ENCODE data around the gene KLHL28.

The KLHL28 gene

GRCh38 chr14:44944107-44944506, 17.6 kb downstream of the KLHL28 start:
- Mint-ChIP-seq H3K36me3 (ENCODE audit: low read depth) (peaks cover 79% of the 10 kb centered on the region), H3K4me1 (no peaks in the 10 kb centered on the region), H3K9me3 (peaks cover 37% of the 10 kb centered on the region), H3K27ac (no peak overlapping the region), H3K27me3 (ENCODE audit: low read depth, poor library complexity) (no peaks in the 10 kb centered on the region), H3K4me3 (no peak overlapping the region)
- DNase-seq: no peak
- TF ChIP-seq, protein P1, sequence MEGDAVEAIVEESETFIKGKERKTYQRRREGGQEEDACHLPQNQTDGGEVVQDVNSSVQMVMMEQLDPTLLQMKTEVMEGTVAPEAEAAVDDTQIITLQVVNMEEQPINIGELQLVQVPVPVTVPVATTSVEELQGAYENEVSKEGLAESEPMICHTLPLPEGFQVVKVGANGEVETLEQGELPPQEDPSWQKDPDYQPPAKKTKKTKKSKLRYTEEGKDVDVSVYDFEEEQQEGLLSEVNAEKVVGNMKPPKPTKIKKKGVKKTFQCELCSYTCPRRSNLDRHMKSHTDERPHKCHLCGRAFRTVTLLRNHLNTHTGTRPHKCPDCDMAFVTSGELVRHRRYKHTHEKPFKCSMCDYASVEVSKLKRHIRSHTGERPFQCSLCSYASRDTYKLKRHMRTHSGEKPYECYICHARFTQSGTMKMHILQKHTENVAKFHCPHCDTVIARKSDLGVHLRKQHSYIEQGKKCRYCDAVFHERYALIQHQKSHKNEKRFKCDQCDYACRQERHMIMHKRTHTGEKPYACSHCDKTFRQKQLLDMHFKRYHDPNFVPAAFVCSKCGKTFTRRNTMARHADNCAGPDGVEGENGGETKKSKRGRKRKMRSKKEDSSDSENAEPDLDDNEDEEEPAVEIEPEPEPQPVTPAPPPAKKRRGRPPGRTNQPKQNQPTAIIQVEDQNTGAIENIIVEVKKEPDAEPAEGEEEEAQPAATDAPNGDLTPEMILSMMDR (IDR thresholded peaks at IDR 0.05): no peak

- H3K27me3 Mint-ChIP-seq (ENCODE audit: low read depth, poor library complexity): no peaks in the 10 kb centered on the region
- H3K27ac Mint-ChIP-seq: no peak overlapping the region
- H3K9me3 Mint-ChIP-seq: peaks cover 43% of the 10 kb centered on the region
- DNase-seq: no peak
- TF ChIP-seq, protein P1 (IDR thresholded peaks at IDR 0.05): no peak
- no peak overlapping the region for H3K4me3 Mint-ChIP-seq
- H3K4me1 Mint-ChIP-seq: no peaks in the 10 kb centered on the region
- peaks cover 81% of the 10 kb centered on the region for H3K36me3 Mint-ChIP-seq (ENCODE audit: low read depth)
These were observed 19.3 kb downstream of the KLHL28 start for GRCh38 chr14:44942436-44942835.

- no peak overlapping the region for H3K27ac Mint-ChIP-seq
- H3K27me3 Mint-ChIP-seq (ENCODE audit: low read depth, poor library complexity): no peaks in the 10 kb centered on the region
- TF ChIP-seq, protein P1 (IDR thresholded peaks at IDR 0.05): no peak
- DNase-seq: no peak
- H3K36me3 Mint-ChIP-seq (ENCODE audit: low read depth): peaks cover 79% of the 10 kb centered on the region
- peaks cover 37% of the 10 kb centered on the region for H3K9me3 Mint-ChIP-seq
- H3K4me3 Mint-ChIP-seq: no peak overlapping the region
- no peaks in the 10 kb centered on the region for H3K4me1 Mint-ChIP-seq
These were observed 20.2 kb downstream of the KLHL28 start for GRCh38 chr14:44941591-44941990.

DNA sequence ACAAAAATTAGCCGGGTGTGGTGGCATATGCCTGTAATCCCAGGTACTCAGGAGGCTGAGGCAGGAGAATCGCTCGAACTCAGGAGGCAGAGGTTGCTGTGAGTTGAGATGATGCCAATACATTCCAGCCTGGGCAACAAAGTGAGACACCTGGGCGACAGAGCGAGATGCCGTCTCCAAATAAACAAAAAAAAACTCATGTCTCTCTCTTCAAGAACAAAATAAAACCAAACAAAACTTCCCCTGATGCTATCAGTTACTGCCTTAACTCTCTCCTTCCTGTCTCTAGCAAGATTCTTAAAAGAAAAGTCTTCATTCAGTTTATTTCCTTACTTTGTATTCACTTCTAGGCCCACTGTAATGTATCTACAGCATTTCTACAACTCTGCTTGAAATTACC, 20.8 kb downstream of the KLHL28 start:
- no peak for DNase-seq
- peaks cover 40% of the 10 kb centered on the region for H3K9me3 Mint-ChIP-seq
- TF ChIP-seq, protein P1 (IDR thresholded peaks at IDR 0.05): no peak
- no peak overlapping the region for H3K4me3 Mint-ChIP-seq
- H3K36me3 Mint-ChIP-seq (ENCODE audit: low read depth): peaks cover 85% of the 10 kb centered on the region
- peak overlapping the region; percentile 6 for H3K27ac Mint-ChIP-seq
- H3K27me3 Mint-ChIP-seq (ENCODE audit: low read depth, poor library complexity): no peaks in the 10 kb centered on the region
- H3K4me1 Mint-ChIP-seq: no peaks in the 10 kb centered on the region

DNA sequence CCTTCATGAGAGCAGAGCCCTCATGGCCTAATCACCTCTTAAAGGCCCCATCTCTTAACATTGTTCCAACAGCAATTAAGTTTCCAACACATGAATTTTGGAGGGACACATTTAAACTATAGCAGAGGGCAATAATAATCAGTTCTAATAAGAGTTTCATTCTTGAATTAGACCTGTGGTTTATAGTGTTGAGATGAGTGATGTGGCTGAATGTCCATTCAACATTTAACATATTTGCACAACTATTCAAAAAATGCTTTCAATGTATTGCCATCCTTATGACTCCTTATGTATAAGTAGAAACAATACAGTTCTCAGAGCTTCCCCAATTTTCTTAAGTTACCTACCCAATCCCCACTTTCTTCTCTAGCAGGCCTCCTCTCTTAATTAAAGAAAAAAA, 21.5 kb downstream of the KLHL28 start:
- Mint-ChIP-seq H3K4me1 (no peaks in the 10 kb centered on the region), H3K27ac (no peak overlapping the region), H3K4me3 (no peak overlapping the region), H3K9me3 (peaks cover 40% of the 10 kb centered on the region), H3K27me3 (ENCODE audit: low read depth, poor library complexity) (no peaks in the 10 kb centered on the region), H3K36me3 (ENCODE audit: low read depth) (peaks cover 82% of the 10 kb centered on the region)
- no peak for DNase-seq
- TF ChIP-seq, protein P1 (IDR thresholded peaks at IDR 0.05): no peak

DNA sequence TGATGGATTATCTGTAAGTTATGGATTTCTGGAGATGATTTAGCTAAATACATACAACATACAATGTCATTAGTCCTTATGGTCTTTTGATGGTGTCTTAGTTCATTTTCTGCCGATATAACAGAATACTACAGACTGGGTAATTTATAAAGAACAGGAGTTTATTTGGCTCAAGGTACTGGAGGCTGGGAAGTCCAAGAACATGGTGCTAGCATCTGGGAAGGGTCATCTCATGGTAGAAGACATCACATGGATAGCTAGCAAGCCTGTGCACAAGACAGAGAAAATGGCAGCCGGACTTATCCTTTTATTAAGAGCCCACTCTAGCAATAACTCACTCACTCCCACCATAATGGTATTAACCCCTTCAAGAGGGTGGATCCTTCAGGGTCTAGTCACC, 24.2 kb downstream of the KLHL28 start:
- peaks cover 73% of the 10 kb centered on the region for H3K36me3 Mint-ChIP-seq (ENCODE audit: low read depth)
- H3K27me3 Mint-ChIP-seq (ENCODE audit: low read depth, poor library complexity): no peaks in the 10 kb centered on the region
- H3K9me3 Mint-ChIP-seq: peaks cover 40% of the 10 kb centered on the region
- H3K27ac Mint-ChIP-seq: no peak overlapping the region
- no peak overlapping the region for H3K4me3 Mint-ChIP-seq
- TF ChIP-seq, protein P1 (IDR thresholded peaks at IDR 0.05): no peak
- no peak for DNase-seq
- no peaks in the 10 kb centered on the region for H3K4me1 Mint-ChIP-seq
